Measurements from ENCODE around the gene ATAD3A. TPM values are rescaled to one million over a fixed set of nuclear protein-coding genes. Genes with fewer than 3 reads are reported as not detected.

Gene ATAD3A
- total RNA-seq, 2 donors from 2014 or later: 15.8 to 20.8 TPM

GRCh38 chr1:1561801-1562470 lies 50.0 kb downstream of the ATAD3A start:
- H3K4me1 ChIP-seq: no peaks in the 10 kb centered on the region
- 85 to 95% methylated on average over 15 of the region's 15 CpGs for WGBS, 2 donors
- no peak overlapping the region for H3K27ac ChIP-seq
- no peak for DNase-seq
- no peaks in the 10 kb centered on the region for H3K9me3 ChIP-seq
- TF ChIP-seq POLR2A (IDR thresholded peaks at IDR 0.05) (no peak), CTCF (IDR thresholded peaks at IDR 0.05) (no peak)
- intact Hi-C loops (cut with DNase I): no loop called here
- no peak overlapping the region for H3K4me3 ChIP-seq
- H3K27me3 ChIP-seq: no peaks in the 10 kb centered on the region
- no peak for ATAC-seq
- H3K36me3 ChIP-seq (replicated peaks in 1 of 2; ENCODE audit: insufficient read depth in 1 of 2, low read depth in 2 of 2): peaks cover 0 to 20% of the 10 kb centered on the region in 2 donors

- intact Hi-C loops (cut with DNase I): no loop called here
- Histone ChIP-seq H3K4me3 (no peak overlapping the region), H3K4me1 (no peaks in the 10 kb centered on the region), H3K9me3 (no peaks in the 10 kb centered on the region), H3K27ac (no peak overlapping the region), H3K36me3 (replicated peaks in 1 of 2; ENCODE audit: insufficient read depth in 1 of 2, low read depth in 2 of 2) (peaks cover 0 to 20% of the 10 kb centered on the region in 2 donors), H3K27me3 (no peaks in the 10 kb centered on the region)
- TF ChIP-seq POLR2A (IDR thresholded peaks at IDR 0.05): no peak
- TF ChIP-seq CTCF (IDR thresholded peaks at IDR 0.05): no peak
- ATAC-seq: no peak
- DNase-seq: no peak
- 86 to 95% methylated on average over 4 to 16 of the region's 21 CpGs for WGBS, 2 donors
These were observed 50.7 kb downstream of the ATAD3A start for GRCh38 chr1:1562556-1563195.

- DNase-seq (no peak), ATAC-seq (no peak)
- no peaks in the 10 kb centered on the region for H3K27me3 ChIP-seq
- TF ChIP-seq CTCF (IDR thresholded peaks at IDR 0.05): no peak
- no peak for TF ChIP-seq POLR2A (IDR thresholded peaks at IDR 0.05)
- 92 to 96% methylated on average over 12 of the region's 12 CpGs for WGBS, 2 donors
- H3K4me1 ChIP-seq: no peaks in the 10 kb centered on the region
- H3K36me3 ChIP-seq (replicated peaks in 1 of 2; ENCODE audit: insufficient read depth in 1 of 2, low read depth in 2 of 2): peaks cover 0 to 20% of the 10 kb centered on the region in 2 donors
- intact Hi-C loops (cut with DNase I): no loop called here
- H3K4me3 ChIP-seq: no peak overlapping the region
- no peak overlapping the region for H3K27ac ChIP-seq
- no peaks in the 10 kb centered on the region for H3K9me3 ChIP-seq
These were observed 51.7 kb downstream of the ATAD3A start for GRCh38 chr1:1563688-1564087.

GRCh38 chr1:1564268-1564667 lies 52.3 kb downstream of the ATAD3A start:
- Histone ChIP-seq H3K4me1 (no peaks in the 10 kb centered on the region), H3K27ac (no peak overlapping the region), H3K9me3 (no peaks in the 10 kb centered on the region), H3K36me3 (replicated peaks in 1 of 2; ENCODE audit: insufficient read depth in 1 of 2, low read depth in 2 of 2) (peaks cover 0 to 20% of the 10 kb centered on the region in 2 donors), H3K4me3 (no peak overlapping the region), H3K27me3 (no peaks in the 10 kb centered on the region)
- DNase-seq (no peak), ATAC-seq (no peak)
- TF ChIP-seq POLR2A (IDR thresholded peaks at IDR 0.05) (no peak), CTCF (IDR thresholded peaks at IDR 0.05) (no peak)
- intact Hi-C loops (cut with DNase I): no loop called here
- WGBS, 2 donors: 85 to 88% methylated on average over 14 to 19 of the region's 19 CpGs
